Ascending aorta (tissue), 2 donors: Measurements from ENCODE around the gene CUEDC2. TPM values are rescaled to one million over a fixed set of nuclear protein-coding genes. Genes with fewer than 3 reads are reported as not detected.

Experiments
- DNase-seq, 2 donors: peaks; one replicate each; pipeline ENCODE4 v3.0.0-alpha.2; 2019; ENCODE audit warnings: low spot score in 2 of 2
- H3K27ac ChIP-seq, 2 donors: fragments of 200-600 bp; sonication (generic); one replicate each; pipeline ENCODE4 v1.5.1; 2016 to 2017; ENCODE audit warnings: mild to moderate bottlenecking in 1 of 2
- H3K27me3 ChIP-seq: fragments of 200-600 bp; sonication (generic); one replicate; pipeline ENCODE4 v1.5.1; 2017
- H3K36me3 ChIP-seq, 2 donors: fragments of 200-600 bp; sonication (generic); one replicate each; pipeline ENCODE4 v1.5.1; 2016
- H3K4me1 ChIP-seq, 2 donors: fragments of 200-600 bp; sonication (generic); one replicate each; pipeline ENCODE4 v1.5.1; 2016 to 2017; ENCODE audit warnings: mild to moderate bottlenecking in 1 of 2
- H3K4me3 ChIP-seq, 2 donors: fragments of 200-600 bp; sonication (generic); one replicate each; pipeline ENCODE4 v1.5.1; 2016 to 2017; ENCODE audit warnings: mild to moderate bottlenecking in 1 of 2
- H3K9me3 ChIP-seq, 2 donors: fragments of 200-600 bp; sonication (generic); one replicate each; pipeline ENCODE4 v1.5.1; 2016
- CTCF ChIP-seq, 3 experiments: fragments of 200-600 bp in 2 of 3; fragments of 450-650 bp in 1 of 3; sonication (generic) in 2 of 3; IDR thresholded peaks; one replicate each; pipeline ENCODE4 v1.5.1; 2016 to 2019; ENCODE audit warnings: antibody characterized with exemption in 3 of 3, mild to moderate bottlenecking in 1 of 3, moderate library complexity in 1 of 3
- intact Hi-C: fragments of 100-400 bp; cut with DNase I; formaldehyde crosslinking; loops from one replicate; pipeline ENCODE4 v1.15.1; 2023
- total RNA-seq: library from RNA; depleted of rRNA; stranded (reverse); fragments of >200 nt; gene quantifications from one replicate; pipeline ENCODE4 v1.1.0, GENCODE V29; 2016

The CUEDC2 gene
- total RNA-seq, 1 donor from 2014 or later: 45.1 TPM

- H3K9me3 ChIP-seq: no peaks in the 10 kb centered on the region
- H3K4me3 ChIP-seq: peak overlapping the region; percentile 65 to 85
- peaks cover 14 to 30% of the 10 kb centered on the region in 2 donors for H3K4me1 ChIP-seq
- intact Hi-C loops: no loop called here
- H3K27ac ChIP-seq: peak overlapping the region; percentile 89 to 97
- H3K36me3 ChIP-seq: peaks cover 12 to 17% of the 10 kb centered on the region in 2 donors
- no peak for DNase-seq
- no peak for TF ChIP-seq CTCF (IDR thresholded peaks at IDR 0.05)
- no peaks in the 10 kb centered on the region for H3K27me3 ChIP-seq
Measured at GRCh38 chr10:102396317-102396650, 36.1 kb downstream of the CUEDC2 start.

GRCh38 chr10:102395400-102396316, 36.7 kb downstream of the CUEDC2 start, which contains the start of gene NFKB2:
TSS of gene NFKB2 (plus strand) at chr10:102395705. CDS start at chr10:102395960, 255 bp downstream.
- intact Hi-C loops: loop anchor here (1.0 to 2.0 kb wide), 4 partner anchors 83 to 243 kb away; partner anchors contain the start of genes GBF1, NOLC1 and SUFU
- no peak for TF ChIP-seq CTCF (IDR thresholded peaks at IDR 0.05)

GRCh38 chr10:102394801-102395399, 37.5 kb downstream of the CUEDC2 start:
- no peak for TF ChIP-seq CTCF (IDR thresholded peaks at IDR 0.05)
- peak overlapping the region; percentile 89 to 97 for H3K27ac ChIP-seq
- H3K27me3 ChIP-seq: no peaks in the 10 kb centered on the region
- intact Hi-C loops: loop anchor here (1.0 to 2.0 kb wide), 5 partner anchors 27 to 243 kb away; partner anchors contain the start of genes GBF1, NOLC1 and SUFU
- no peaks in the 10 kb centered on the region for H3K9me3 ChIP-seq
- peaks cover 4 to 12% of the 10 kb centered on the region in 2 donors for H3K36me3 ChIP-seq
- H3K4me3 ChIP-seq: peak overlapping the region; percentile 65 to 85
- DNase-seq: no peak
- H3K4me1 ChIP-seq: peaks cover 12 to 27% of the 10 kb centered on the region in 2 donors

More at GRCh38 chr10:102395400-102396316, 36.7 kb downstream of the CUEDC2 start, which contains the start of gene NFKB2:
- H3K4me3 ChIP-seq: peak within 1 kb of the TSS; percentile 65 to 85
- peaks cover 14 to 30% of the 10 kb centered on the region in 2 donors for H3K4me1 ChIP-seq
- DNase-seq: peak; percentile 66 to 96
- H3K36me3 ChIP-seq: peaks cover 5 to 12% of the 10 kb centered on the region in 2 donors
- no peaks in the 10 kb centered on the region for H3K9me3 ChIP-seq
- no peaks in the 10 kb centered on the region for H3K27me3 ChIP-seq
- peak within 1 kb of the TSS; percentile 89 to 97 for H3K27ac ChIP-seq

GRCh38 chr10:102394079-102394800, 38.1 kb downstream of the CUEDC2 start:
- H3K36me3 ChIP-seq: peaks cover 4 to 12% of the 10 kb centered on the region in 2 donors
- H3K27ac ChIP-seq: peak overlapping the region; percentile 89 to 97
- H3K9me3 ChIP-seq: no peaks in the 10 kb centered on the region
- peak; percentile 82 to 97 for DNase-seq
- peak overlapping the region; percentile 65 to 85 for H3K4me3 ChIP-seq
- peak in 2 of 3 experiments; percentile 94 to 99 for TF ChIP-seq CTCF (IDR thresholded peaks at IDR 0.05)
- peaks cover 8 to 23% of the 10 kb centered on the region in 2 donors for H3K4me1 ChIP-seq
- H3K27me3 ChIP-seq: no peaks in the 10 kb centered on the region
- intact Hi-C loops: loop anchor here (1.0 to 2.0 kb wide), 2 partner anchors 28 to 85 kb away; no protein-coding TSS in a partner anchor
